AG09309 (cell line): ENCODE data around the gene USP21.

Source experiments
- DNase-seq: peaks from one replicate; pipeline ENCODE4 v3.0.0-alpha.2; 2010; ENCODE audit warnings: low read depth
- H3K4me3 ChIP-seq: 2 replicates; pipeline ENCODE4 v1.5.1; 2011; ENCODE audit warnings: mild to moderate bottlenecking, low read depth, low read length, moderate library complexity; ENCODE audit not compliant: control insufficient read depth
- TF ChIP-seq, protein P1 (sequence below): IDR thresholded peaks from 2 replicates; pipeline ENCODE4 v1.5.1; 2011; ENCODE audit warnings: mild to moderate bottlenecking, low read depth, low read length, inconsistent platforms; ENCODE audit not compliant: insufficient read depth, control insufficient read depth; ENCODE audit errors: missing control alignments

USP21 gene

GRCh38 chr1:161128591-161129420, 30.5 kb upstream of the USP21 start:
- no peak for DNase-seq
- TF ChIP-seq, protein P1, sequence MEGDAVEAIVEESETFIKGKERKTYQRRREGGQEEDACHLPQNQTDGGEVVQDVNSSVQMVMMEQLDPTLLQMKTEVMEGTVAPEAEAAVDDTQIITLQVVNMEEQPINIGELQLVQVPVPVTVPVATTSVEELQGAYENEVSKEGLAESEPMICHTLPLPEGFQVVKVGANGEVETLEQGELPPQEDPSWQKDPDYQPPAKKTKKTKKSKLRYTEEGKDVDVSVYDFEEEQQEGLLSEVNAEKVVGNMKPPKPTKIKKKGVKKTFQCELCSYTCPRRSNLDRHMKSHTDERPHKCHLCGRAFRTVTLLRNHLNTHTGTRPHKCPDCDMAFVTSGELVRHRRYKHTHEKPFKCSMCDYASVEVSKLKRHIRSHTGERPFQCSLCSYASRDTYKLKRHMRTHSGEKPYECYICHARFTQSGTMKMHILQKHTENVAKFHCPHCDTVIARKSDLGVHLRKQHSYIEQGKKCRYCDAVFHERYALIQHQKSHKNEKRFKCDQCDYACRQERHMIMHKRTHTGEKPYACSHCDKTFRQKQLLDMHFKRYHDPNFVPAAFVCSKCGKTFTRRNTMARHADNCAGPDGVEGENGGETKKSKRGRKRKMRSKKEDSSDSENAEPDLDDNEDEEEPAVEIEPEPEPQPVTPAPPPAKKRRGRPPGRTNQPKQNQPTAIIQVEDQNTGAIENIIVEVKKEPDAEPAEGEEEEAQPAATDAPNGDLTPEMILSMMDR, result no peak
- no peak overlapping the region for H3K4me3 ChIP-seq

DNA sequence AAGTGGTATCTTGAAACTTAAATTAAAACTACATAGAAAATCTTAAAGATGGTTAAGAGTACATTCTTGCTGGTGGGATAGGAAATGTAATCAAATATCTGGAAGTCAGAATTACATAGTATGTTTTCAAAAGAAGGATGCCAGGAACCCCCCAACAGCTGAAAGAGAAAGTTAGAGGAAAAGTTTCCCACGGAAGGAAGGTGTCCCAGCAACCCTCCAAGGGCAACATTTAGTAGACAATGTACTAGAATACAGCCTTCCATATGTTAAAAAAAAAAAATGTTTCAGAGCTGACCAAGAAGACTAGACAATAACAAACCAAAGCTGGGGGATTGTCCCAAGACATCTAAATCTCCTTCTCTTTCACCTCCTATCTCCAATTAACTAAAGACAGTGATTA, 29.0 kb upstream of the USP21 start:
- TF ChIP-seq, protein P1, result no peak
- H3K4me3 ChIP-seq, result no peak overlapping the region
- DNase-seq, result no peak

- TF ChIP-seq, protein P1, result no peak
- no peak for DNase-seq
- peak overlapping the region; percentile 63 for H3K4me3 ChIP-seq
Observed at GRCh38 chr1:161131523-161132409, 27.5 kb upstream of the USP21 start.

DNA sequence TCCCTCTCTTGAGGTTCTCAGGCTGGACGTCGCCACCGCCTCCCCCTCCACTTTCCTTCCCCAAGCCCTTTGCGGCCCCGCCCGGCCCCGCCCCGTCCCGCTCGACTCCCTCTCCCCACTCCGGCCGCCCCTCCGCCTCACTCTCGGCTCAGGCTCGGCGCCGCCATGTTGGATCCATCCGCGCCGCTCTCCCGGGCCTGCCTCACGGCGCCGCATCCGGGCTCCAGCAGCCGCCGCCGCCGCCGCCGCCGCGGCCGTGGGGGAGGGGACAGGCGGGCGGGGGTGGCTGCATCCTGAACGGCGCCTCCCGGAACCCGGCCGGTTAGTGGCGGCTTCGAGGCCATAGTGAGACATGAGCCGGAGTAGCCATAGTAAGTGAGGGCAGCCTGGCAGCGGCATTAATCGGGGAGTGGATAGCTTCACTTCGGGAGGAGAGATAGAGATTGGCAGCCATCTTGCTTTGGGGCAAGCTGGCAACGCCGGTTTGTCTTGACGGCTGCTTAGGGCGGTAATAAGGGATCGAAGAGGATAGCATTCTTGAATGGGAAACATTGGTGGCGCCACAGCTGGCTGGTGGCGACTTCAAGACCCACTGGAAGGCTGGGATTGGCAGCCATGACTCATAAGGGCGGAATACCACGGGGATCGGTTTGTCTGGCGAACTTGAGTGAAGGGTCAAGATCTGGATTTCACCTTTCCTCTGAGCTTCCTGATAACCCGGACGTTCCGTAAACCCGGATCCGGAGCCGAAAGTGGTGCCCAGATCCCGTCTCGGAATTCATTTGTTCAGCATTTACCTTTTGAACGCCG, 26.7 kb upstream of the USP21 start, which contains the start of gene DEDD:
Gene DEDD (minus strand): TSS at position 258 of the 810 bp plus-strand sequence. CDS start 8,205 bp downstream, outside the sequence.
- TF ChIP-seq, protein P1, result peak; percentile 2
- peak; percentile 90 for DNase-seq
- H3K4me3 ChIP-seq, result peak within 1 kb of the TSS; percentile 63

DNA sequence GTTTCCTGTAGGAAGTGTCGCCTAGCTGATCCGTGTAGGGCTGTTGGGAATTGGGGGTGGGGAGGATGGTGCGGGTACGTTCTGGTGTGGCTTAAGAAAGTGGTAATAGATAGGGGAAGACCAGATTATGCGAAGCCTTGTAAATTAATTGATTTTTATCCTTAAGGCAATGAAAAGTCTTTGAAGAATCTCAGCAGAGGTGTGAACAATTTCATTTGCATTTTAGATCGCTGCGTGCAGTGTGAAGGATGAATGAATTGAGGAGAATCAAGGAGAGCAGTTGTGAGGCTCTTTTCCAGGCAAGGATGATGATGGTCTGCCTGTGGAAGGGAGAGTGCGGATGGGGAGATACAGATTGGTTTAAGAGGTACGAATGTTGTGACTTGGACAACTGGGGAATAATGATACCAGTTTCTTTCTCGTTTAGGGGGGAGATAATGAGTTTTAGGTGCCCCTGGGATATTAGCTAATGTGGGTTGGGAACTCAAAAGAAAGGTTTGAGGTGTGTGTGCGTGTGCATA, 26.0 kb upstream of the USP21 start:
- TF ChIP-seq, protein P1, result no peak
- H3K4me3 ChIP-seq, result peak overlapping the region; percentile 63
- DNase-seq, result no peak

DNA sequence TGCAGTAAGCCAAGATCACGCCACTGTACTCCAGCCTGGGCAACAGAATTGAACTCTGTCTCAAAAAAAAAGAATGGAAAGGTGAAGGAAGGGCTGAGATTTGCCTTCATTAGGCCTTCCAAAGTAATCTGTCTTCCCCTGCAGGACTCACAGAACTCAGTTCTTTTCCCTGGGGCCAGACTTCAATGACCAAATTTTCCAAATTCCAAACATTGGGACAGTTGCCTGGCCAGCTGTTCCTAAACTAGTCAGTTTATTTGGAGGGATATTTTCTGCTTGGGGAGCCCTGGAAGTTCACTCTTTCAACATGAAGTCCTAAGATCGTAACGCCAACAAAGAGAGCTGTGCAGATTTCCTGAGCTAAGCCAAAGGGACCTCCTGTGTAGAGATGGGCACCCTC, 21.4 kb upstream of the USP21 start:
- DNase-seq, result no peak
- TF ChIP-seq, protein P1, result no peak

More for the DNA sequence above, 21.4 kb upstream of the USP21 start:
- H3K4me3 ChIP-seq, result no peak overlapping the region
